ENCODE data around the gene BICDL2. TPM values are rescaled to one million over a fixed set of nuclear protein-coding genes. Genes with fewer than 3 reads are reported as not detected.

The BICDL2 gene
- polyA plus RNA-seq, 1 experiment, result not detected

- Histone ChIP-seq H3K27ac (ENCODE audit: low read depth, low read length) (peak within 1 kb of the TSS; percentile 61), H3K4me3 (ENCODE audit: low read depth, low read length) (peak within 1 kb of the TSS; percentile 80), H3K9me3 (ENCODE audit: control insufficient read depth, insufficient read depth, low read length) (peaks cover 5% of the 10 kb centered on the region; the same call in 1 of the 2 replicates), H3K27me3 (ENCODE audit: control insufficient read depth, insufficient read depth, low read length) (no peaks in the 10 kb centered on the region)
- DNase-seq (ENCODE audit: low read depth, low spot score), result peak; percentile 38
- ChIA-PET CTCF (interaction anchor here (0.6 to 1.2 kb wide), 2 partner anchors 7 to 48 kb away, joined by 3 to 11 read pairs; no protein-coding TSS in a partner anchor), POLR2A (interaction anchor here (0.5 to 2.1 kb wide), 5 partner anchors 11 to 75 kb away, joined by 3 to 10 read pairs (median 6); partner anchors contain the start of genes PAQR4 and TNFRSF12A)
- no peak for TF ChIP-seq CTCF (IDR thresholded peaks at IDR 0.05; ENCODE audit: low read depth, low read length)
Measured at GRCh38 chr16:2980227-2981176, 56.2 kb downstream of the BICDL2 start, which contains the start of gene PKMYT1. Gene PKMYT1 (minus strand): TSS chr16:2980446. CDS start chr16:2979657, 789 bp downstream.

GRCh38 chr16:2979669-2980226 is 57.0 kb downstream of the BICDL2 start:
- TF ChIP-seq CTCF (IDR thresholded peaks at IDR 0.05; ENCODE audit: low read depth, low read length), result no peak
- ChIA-PET CTCF (no interaction called here), POLR2A (interaction anchor here (0.5 to 2.1 kb wide), 4 partner anchors 10 to 74 kb away, joined by 3 to 10 read pairs (median 8); partner anchors contain the start of genes PAQR4 and TNFRSF12A)
- Histone ChIP-seq H3K27me3 (ENCODE audit: control insufficient read depth, insufficient read depth, low read length) (no peaks in the 10 kb centered on the region), H3K4me3 (ENCODE audit: low read depth, low read length) (peak overlapping the region; percentile 80), H3K9me3 (ENCODE audit: control insufficient read depth, insufficient read depth, low read length) (peaks cover 5% of the 10 kb centered on the region; the same call in 1 of the 2 replicates), H3K27ac (ENCODE audit: low read depth, low read length) (no peak overlapping the region)
- DNase-seq (ENCODE audit: low read depth, low spot score), result no peak

Small RNA genes within 50 kb of the gene (small RNA-seq; reads per million reads assigned to genes)
- gene LINC00514 (ENCODE audit: insufficient read length, low read depth) (not detected), gene RNU1-22P (ENCODE audit: insufficient read length, low read depth) (not detected)

Other genes starting within 250 kb of the BICDL2 start
- not detected in 2 replicates for gene PRSS33, start 249.4 kb downstream of the BICDL2 start, polyA plus RNA-seq (2011; rRNA removed)
- not detected in 2 replicates for gene PRSS41, start 238.5 kb downstream of the BICDL2 start, polyA plus RNA-seq (2011; rRNA removed)
- 0.17 and 0.47 TPM in 2 replicates for gene PRSS21, start 219.7 kb downstream of the BICDL2 start, polyA plus RNA-seq (2011; rRNA removed)
- gene ZG16B, start 206.6 kb downstream of the BICDL2 start, polyA plus RNA-seq (2011; rRNA removed), result 0.40 and 0.48 TPM in 2 replicates
- 0.11 and 0.17 TPM in 2 replicates for gene PRSS22, start 178.8 kb downstream of the BICDL2 start, polyA plus RNA-seq (2011; rRNA removed)
- 22.4 and 37.5 TPM in 2 replicates for gene FLYWCH2, start 153.7 kb downstream of the BICDL2 start, polyA plus RNA-seq (2011; rRNA removed)
- 15.1 and 19.8 TPM in 2 replicates for gene FLYWCH1, start 125.0 kb downstream of the BICDL2 start, polyA plus RNA-seq (2011; rRNA removed)
- gene KREMEN2, start 72.7 kb downstream of the BICDL2 start, polyA plus RNA-seq (2011; rRNA removed), result 0.04 TPM in 1 of 2 replicates, not detected in the other
- 1.2 and 1.9 TPM in 2 replicates for gene PAQR4, start 67.6 kb downstream of the BICDL2 start, polyA plus RNA-seq (2011; rRNA removed)
- 1.2 and 1.3 TPM in 2 replicates for gene PKMYT1, start 56.5 kb downstream of the BICDL2 start, polyA plus RNA-seq (2011; rRNA removed)
- gene CLDN9, start 24.0 kb downstream of the BICDL2 start, polyA plus RNA-seq (2011; rRNA removed), result not detected in 2 replicates
- gene CLDN6, start 18.8 kb downstream of the BICDL2 start, polyA plus RNA-seq (2011; rRNA removed), result 0.07 and 0.10 TPM in 2 replicates
- gene TNFRSF12A, start 16.6 kb downstream of the BICDL2 start, polyA plus RNA-seq (2011; rRNA removed), result 67.3 and 97.1 TPM in 2 replicates
- 51.6 and 73.4 TPM in 2 replicates for gene HCFC1R1, start 13.0 kb downstream of the BICDL2 start, polyA plus RNA-seq (2011; rRNA removed)
- gene THOC6, start 12.9 kb downstream of the BICDL2 start, polyA plus RNA-seq (2011; rRNA removed), result 14.5 and 16.7 TPM in 2 replicates
- gene MMP25, start 9.6 kb upstream of the BICDL2 start, polyA plus RNA-seq (2011; rRNA removed), result not detected in 2 replicates
- 30.3 and 37.9 TPM in 2 replicates for gene IL32, start 28.7 kb upstream of the BICDL2 start, polyA plus RNA-seq (2011; rRNA removed)
- gene ZSCAN10, start 62.4 kb upstream of the BICDL2 start, polyA plus RNA-seq (2011; rRNA removed), result not detected in 2 replicates
- gene ZNF205, start 75.6 kb upstream of the BICDL2 start, polyA plus RNA-seq (2011; rRNA removed), result 3.6 and 5.5 TPM in 2 replicates
- 0.47 and 1.2 TPM in 2 replicates for gene ZNF213, start 98.1 kb upstream of the BICDL2 start, polyA plus RNA-seq (2011; rRNA removed)
- 0.20 and 0.29 TPM in 2 replicates for gene OR1F1, start 151.3 kb upstream of the BICDL2 start, polyA plus RNA-seq (2011; rRNA removed)
- 4.7 and 6.1 TPM in 2 replicates for gene ZNF200, start 198.2 kb upstream of the BICDL2 start, polyA plus RNA-seq (2011; rRNA removed)
- gene MEFV, start 219.7 kb upstream of the BICDL2 start, polyA plus RNA-seq (2011; rRNA removed), result not detected in 2 replicates
- 13.2 and 22.5 TPM in 2 replicates for gene ZNF263, start 246.5 kb upstream of the BICDL2 start, polyA plus RNA-seq (2011; rRNA removed)

Data from AG04450 (cell line).